Superior temporal gyrus (tissue), 1 donor: ENCODE results near the gene NUP93.
"Not testable (repeated sequence)": the region's sequence is repeated elsewhere in the genome, so short reads cannot be mapped to it uniquely, and the experiment has no call there.

Experiments used
- DNase-seq: peaks from one replicate; pipeline ENCODE4 v3.0.0-alpha.2; 2016; ENCODE audit errors: extremely low spot score

NUP93 gene

GRCh38 chr16:56869513-56870275, 139.8 kb downstream of the NUP93 start:
- DNase-seq: no peak

GRCh38 chr16:56870276-56870888, 140.5 kb downstream of the NUP93 start:
- no peak for DNase-seq

- DNase-seq: no peak
Measured at GRCh38 chr16:56871172-56871593, 141.3 kb downstream of the NUP93 start.

- no peak for DNase-seq
Measured at GRCh38 chr16:56872863-56873391, 143.0 kb downstream of the NUP93 start.

GRCh38 chr16:56874800-56875199, 144.9 kb downstream of the NUP93 start:
- DNase-seq: no peak

- DNase-seq: no peak
Measured at GRCh38 chr16:56876048-56876447, 146.1 kb downstream of the NUP93 start.

DNA sequence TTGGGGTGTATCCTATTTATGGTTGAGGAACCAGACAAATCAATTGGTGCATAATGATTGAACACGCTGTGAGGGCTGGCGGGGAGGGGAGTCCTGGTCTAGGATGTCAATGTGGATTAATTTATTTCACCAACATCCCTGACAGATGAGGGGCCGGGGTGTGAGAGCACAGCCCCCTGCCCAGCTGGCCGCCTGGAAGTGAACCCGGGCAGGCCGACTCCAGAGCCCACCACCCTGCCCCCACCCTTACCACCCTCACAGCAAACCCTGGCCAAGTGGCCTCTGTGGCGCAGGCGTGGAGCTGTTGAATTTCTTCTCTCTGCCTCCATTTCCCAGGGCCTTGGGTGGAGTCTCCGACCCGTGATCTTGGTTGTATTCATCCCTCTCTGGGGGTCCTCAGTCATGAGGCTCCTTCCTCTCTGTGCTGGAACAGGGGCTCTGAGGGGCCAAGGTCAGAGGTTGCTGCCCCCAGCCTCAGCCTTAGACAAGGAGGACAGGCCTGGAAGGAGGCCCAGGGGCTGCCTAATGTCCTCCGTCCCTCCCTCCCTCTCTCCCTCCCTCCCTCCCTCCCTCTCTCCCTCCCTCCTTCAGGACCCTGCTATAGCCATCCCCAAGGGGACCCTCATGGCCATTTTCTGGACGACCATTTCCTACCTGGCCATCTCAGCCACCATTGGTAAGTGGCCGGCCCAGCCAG, 147.7 kb downstream of the NUP93 start:
- no peak for DNase-seq

GRCh38 chr16:56878282-56878854, 148.4 kb downstream of the NUP93 start:
- no peak for DNase-seq

GRCh38 chr16:56879276-56879675, 149.3 kb downstream of the NUP93 start:
- no peak for DNase-seq

DNA sequence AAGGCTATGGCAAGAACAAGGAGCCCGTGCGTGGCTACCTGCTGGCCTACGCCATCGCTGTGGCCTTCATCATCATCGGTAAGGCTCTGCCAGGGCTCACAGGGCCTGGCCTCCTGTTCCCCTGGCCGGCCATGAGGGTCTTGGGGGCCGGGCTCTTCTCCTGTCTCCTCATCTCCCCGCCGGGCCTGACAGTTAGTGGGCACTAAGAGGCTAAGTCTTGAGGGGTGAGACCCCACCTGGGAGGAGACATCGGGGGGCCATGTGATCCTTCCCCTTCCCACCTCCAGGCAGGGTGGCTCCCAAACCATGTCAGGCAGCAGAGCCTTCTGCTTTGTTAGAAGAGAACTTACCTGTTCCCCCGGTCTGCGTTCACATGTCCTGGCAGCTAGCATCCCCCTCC, 150.2 kb downstream of the NUP93 start:
- DNase-seq: no peak

GRCh38 chr16:56880685-56881084, 150.8 kb downstream of the NUP93 start:
- DNase-seq: no peak

GRCh38 chr16:56882077-56882800, 152.3 kb downstream of the NUP93 start:
- no peak for DNase-seq

DNA sequence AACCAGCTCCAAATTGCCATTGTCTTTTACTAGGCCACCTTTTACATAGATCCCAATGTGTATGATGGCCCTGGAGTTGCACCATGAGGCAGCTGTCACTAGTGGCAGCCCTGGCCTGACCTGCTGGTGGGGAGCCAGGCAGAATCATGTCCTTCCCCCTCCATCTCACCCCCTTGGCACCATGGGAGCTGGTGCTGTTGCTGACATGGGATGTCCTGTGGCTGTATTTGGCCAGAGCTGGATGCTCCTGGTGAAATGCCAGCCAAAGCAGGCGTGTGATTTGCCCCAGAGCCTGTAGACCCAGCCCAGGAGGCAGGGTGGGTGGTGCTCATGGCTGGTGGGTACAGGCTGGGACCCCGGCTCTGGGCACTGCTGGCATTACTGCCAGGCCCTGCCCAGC, 153.7 kb downstream of the NUP93 start:
- no peak for DNase-seq

DNA sequence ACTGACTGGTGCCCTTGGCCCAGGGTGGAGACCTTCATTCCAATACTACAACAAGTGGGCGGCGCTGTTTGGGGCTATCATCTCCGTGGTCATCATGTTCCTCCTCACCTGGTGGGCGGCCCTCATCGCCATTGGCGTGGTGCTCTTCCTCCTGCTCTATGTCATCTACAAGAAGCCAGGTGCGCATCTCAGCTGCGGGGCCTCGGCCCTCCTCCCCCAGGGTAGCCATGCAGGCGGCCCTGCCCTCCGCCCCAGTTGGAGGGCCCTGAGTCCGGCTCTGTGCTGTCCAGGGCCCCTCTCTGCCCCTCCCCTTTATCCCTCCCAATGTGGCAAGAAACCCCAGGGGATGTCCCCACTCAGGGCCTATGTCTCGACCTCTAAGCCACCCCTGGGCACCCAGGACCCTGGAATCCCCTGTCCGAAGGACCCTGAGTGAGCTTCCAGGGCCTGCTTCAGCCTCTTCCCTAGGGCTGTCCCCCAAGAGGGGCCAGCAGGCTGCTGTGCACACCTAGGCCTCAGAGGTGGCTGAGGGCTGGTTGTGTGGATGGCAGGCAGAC, 154.2 kb downstream of the NUP93 start:
- DNase-seq: no peak

DNA sequence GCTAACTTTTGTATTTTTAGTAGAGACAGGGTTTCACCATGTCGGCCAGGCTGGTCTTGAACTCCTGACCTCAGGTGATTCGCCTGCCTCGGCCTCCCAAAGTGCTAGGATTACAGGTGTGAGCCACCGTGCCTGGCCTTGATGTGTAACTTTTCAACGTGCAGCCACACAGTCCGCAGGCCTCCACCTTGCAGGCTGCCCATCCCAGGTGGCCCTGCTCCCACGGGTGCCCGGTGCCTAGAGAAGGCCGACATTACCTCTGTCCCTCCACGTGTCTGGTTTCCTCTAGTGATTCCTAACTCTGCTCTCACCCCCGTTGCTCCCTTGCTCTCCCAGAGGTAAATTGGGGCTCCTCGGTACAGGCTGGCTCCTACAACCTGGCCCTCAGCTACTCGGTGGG, 155.0 kb downstream of the NUP93 start:
- DNase-seq: not testable (repeated sequence)

DNA sequence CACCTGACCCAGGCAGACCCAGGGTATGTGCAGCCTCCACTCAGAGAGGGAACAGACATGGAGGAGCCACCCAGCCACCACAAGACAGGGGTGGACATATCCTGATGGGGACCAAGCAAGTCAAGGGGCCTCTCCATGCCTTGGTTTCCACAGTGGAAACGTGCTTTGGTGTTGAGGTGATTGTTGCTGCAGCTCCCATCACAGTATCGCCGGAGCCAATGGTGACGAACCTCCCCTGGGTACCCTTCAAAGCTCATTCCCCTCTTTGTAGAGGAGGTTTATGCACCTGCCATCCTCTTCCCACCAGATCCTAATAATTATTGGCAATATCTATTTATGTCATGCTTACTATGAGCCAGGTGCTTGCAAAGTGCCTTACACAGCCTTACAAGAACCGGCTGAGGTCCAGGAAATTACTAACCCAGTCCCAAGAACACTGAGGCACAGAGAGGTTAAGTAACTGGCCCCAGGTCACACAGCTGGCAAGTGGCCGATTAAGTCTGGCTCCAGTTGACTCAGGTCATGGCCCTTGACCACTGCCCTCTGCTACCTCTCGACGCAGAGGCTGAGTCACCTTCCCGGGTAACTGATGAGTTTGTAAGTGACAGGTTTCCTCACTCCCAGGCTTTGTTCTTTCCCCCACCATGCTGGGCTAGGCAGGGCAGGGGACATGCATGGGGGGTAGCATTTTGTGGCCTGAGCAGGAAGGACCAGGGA, 155.7 kb downstream of the NUP93 start:
- no peak for DNase-seq

GRCh38 chr16:56886296-56886695, 156.4 kb downstream of the NUP93 start:
- no peak for DNase-seq

- DNase-seq: no peak
Measured at GRCh38 chr16:56886826-56887225, 156.9 kb downstream of the NUP93 start.

- DNase-seq: no peak
Measured at GRCh38 chr16:56888806-56889205, 158.9 kb downstream of the NUP93 start.

DNA sequence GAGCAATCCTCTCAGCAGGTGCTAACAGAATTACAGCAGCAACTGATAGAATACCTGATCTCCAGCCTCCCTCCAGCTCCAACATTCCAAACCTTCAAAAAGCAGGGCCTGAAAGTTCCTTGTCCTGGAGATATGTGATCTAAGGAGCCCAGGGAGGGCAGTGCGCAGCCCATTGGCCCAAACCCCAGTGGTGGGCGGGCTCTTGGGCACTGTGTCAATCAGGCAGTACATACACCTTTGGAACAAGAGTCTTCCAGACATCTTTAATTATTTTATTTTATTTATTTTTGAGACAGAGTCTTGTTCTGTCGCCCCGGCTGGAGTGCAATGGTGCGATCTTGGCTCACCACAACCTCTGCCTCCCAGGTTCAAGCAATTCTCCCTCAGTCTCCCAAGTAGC, 159.3 kb downstream of the NUP93 start:
- DNase-seq: no peak

GRCh38 chr16:56891685-56892084, 161.8 kb downstream of the NUP93 start:
- no peak for DNase-seq
